Cardiac muscle cell (in vitro differentiated cells and primary cell): ENCODE data around the gene CPLX3. TPM values are rescaled to one million over a fixed set of nuclear protein-coding genes. Genes with fewer than 3 reads are reported as not detected.

Source experiments
- DNase-seq, 2 donors: peaks; one replicate each; pipeline versions ENCODE4 v3.0.0 to v3.0.0-alpha.2; 2010 to 2017; ENCODE audit warnings: low read depth in 1 of 2, low spot score in 1 of 2
- H3K27ac ChIP-seq: fragments of 200-600 bp; sonication (generic); 2 replicates; pipeline ENCODE4 v1.5.1; 2016
- H3K27me3 ChIP-seq: fragments of 200-600 bp; sonication (generic); 2 replicates; pipeline ENCODE4 v1.6.0; 2016; ENCODE audit warnings: control low read depth
- H3K36me3 ChIP-seq: fragments of 200-600 bp; sonication (generic); 2 replicates; pipeline ENCODE4 v1.5.1; 2016; ENCODE audit warnings: control low read depth
- H3K4me1 ChIP-seq: fragments of 200-600 bp; sonication (generic); 2 replicates; pipeline ENCODE4 v1.8.1; 2017; ENCODE audit warnings: low read depth, mild to moderate bottlenecking, mixed run types
- H3K4me3 ChIP-seq: fragments of 200-600 bp; sonication (generic); 2 replicates; pipeline ENCODE4 v1.5.1; 2016; ENCODE audit warnings: mild to moderate bottlenecking
- H3K9me3 ChIP-seq: fragments of 200-600 bp; sonication (generic); 2 replicates; pipeline ENCODE4 v1.5.1; 2017; ENCODE audit warnings: low read depth, mild to moderate bottlenecking, control low read depth
- polyA plus RNA-seq: library from polyadenylated mRNA; unstranded; fragments of >200 nt; fragmentation: Nextera tagmentation; extraction: Ambion mirVana; gene quantifications from 2 replicates; pipeline ENCODE4 v1.2.1, GENCODE V29; 2016
- total RNA-seq: library from RNA; depleted of rRNA; stranded (reverse); fragments of >200 nt; gene quantifications from 2 replicates; pipeline ENCODE4 v1.2.3, GENCODE V29; 2016
- TF ChIP-seq, protein P1 (sequence below): IDR thresholded peaks from 2 replicates; pipeline ENCODE4 v1.5.1; 2012; ENCODE audit warnings: low read depth, mild to moderate bottlenecking, low read length

CPLX3 gene
- total and polyA plus RNA-seq, 2 experiments from 2014 or later: not detected

DNA sequence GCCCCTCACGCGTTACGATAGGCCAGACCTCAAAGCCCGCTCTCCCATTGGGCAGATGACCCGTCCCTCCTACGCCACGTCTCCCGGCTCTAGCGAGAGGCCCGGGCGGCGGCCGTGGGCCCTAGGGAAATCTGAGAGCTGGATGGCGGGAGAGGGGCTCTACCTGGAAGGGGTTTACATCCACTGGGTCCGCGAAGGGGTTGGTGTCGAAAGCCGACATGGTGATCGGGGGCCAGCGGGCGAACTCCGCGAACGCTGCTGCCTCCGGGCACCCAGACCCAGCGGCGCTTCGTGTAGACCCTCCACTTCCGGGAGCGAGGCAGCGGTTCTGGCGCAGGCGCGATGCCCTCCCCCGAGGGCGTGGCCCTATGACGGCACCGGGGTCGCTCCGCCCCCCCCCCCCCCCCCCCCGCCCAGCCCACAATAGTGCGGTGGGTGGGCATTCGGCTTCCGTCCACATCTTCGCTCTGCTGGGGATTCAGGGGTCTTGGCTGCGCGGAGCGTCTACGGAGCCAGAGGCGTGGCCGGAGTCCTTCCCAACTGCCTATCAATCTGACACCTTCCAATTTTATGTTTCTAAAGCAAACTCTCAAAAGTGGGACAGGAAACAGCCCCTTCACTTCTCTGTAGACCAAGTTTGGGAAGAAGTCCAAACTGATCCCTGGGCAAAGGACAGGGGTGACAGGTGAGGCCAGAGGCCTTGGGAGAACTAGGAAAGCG is 46.8 kb downstream of the CPLX3 start, which contains the start of gene SCAMP2:
Gene SCAMP2, minus strand, starts transcription at position 330 of the 720 bp plus-strand sequence. Its CDS starts 110 bp downstream, at position 220.
- peak; percentile 96 to 97 for DNase-seq
- no peaks in the 10 kb centered on the region for H3K36me3 ChIP-seq
- peak within 1 kb of the TSS; percentile 87 for H3K27ac ChIP-seq
- H3K4me3 ChIP-seq: peak within 1 kb of the TSS; percentile 43
- TF ChIP-seq, protein P1, sequence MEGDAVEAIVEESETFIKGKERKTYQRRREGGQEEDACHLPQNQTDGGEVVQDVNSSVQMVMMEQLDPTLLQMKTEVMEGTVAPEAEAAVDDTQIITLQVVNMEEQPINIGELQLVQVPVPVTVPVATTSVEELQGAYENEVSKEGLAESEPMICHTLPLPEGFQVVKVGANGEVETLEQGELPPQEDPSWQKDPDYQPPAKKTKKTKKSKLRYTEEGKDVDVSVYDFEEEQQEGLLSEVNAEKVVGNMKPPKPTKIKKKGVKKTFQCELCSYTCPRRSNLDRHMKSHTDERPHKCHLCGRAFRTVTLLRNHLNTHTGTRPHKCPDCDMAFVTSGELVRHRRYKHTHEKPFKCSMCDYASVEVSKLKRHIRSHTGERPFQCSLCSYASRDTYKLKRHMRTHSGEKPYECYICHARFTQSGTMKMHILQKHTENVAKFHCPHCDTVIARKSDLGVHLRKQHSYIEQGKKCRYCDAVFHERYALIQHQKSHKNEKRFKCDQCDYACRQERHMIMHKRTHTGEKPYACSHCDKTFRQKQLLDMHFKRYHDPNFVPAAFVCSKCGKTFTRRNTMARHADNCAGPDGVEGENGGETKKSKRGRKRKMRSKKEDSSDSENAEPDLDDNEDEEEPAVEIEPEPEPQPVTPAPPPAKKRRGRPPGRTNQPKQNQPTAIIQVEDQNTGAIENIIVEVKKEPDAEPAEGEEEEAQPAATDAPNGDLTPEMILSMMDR: no peak
- H3K4me1 ChIP-seq: peaks cover 28% of the 10 kb centered on the region
- H3K9me3 ChIP-seq: no peaks in the 10 kb centered on the region
- no peaks in the 10 kb centered on the region for H3K27me3 ChIP-seq

- Histone ChIP-seq H3K27me3 (no peaks in the 10 kb centered on the region), H3K36me3 (no peaks in the 10 kb centered on the region), H3K27ac (peak overlapping the region; percentile 87), H3K9me3 (no peaks in the 10 kb centered on the region), H3K4me3 (peak overlapping the region; percentile 43), H3K4me1 (peaks cover 25% of the 10 kb centered on the region)
- TF ChIP-seq, protein P1: no peak
- DNase-seq: peak in 1 of 2 donors; percentile 16
Measured at GRCh38 chr15:74873756-74874424, 47.5 kb downstream of the CPLX3 start.

GRCh38 chr15:74878273-74878672 is 51.8 kb downstream of the CPLX3 start:
- DNase-seq: no peak
- TF ChIP-seq, protein P1: no peak
- H3K36me3 ChIP-seq: no peaks in the 10 kb centered on the region
- no peaks in the 10 kb centered on the region for H3K27me3 ChIP-seq
- no peak overlapping the region for H3K27ac ChIP-seq
- no peaks in the 10 kb centered on the region for H3K9me3 ChIP-seq
- H3K4me1 ChIP-seq: peaks cover 4% of the 10 kb centered on the region
- H3K4me3 ChIP-seq: no peak overlapping the region

Other genes with a start within 250 kb of the CPLX3 start
- 193 and 319 TPM in 2 replicates for gene CLK3, start 210.8 kb upstream of the CPLX3 start, total RNA-seq
- 100 and 125 TPM in 2 replicates for gene CLK3, start 210.8 kb upstream of the CPLX3 start, polyA plus RNA-seq
- 16.1 and 17.6 TPM in 2 replicates for gene EDC3, start 130.6 kb upstream of the CPLX3 start, total RNA-seq
- gene EDC3, start 130.6 kb upstream of the CPLX3 start, polyA plus RNA-seq: 25.2 and 41.5 TPM in 2 replicates
- 0.28 and 0.45 TPM in 2 replicates for gene CYP1A1, start 101.1 kb upstream of the CPLX3 start, total RNA-seq
- gene CYP1A1, start 101.1 kb upstream of the CPLX3 start, polyA plus RNA-seq: 0.56 TPM in 1 of 2 replicates, not detected in the other
- not detected in 2 replicates for gene CYP1A2, start 77.8 kb upstream of the CPLX3 start, total RNA-seq
- gene CYP1A2, start 77.8 kb upstream of the CPLX3 start, polyA plus RNA-seq: not detected in 2 replicates
- gene CSK, start 44.5 kb upstream of the CPLX3 start, total RNA-seq: 42.4 and 43.1 TPM in 2 replicates
- 26.2 and 30.3 TPM in 2 replicates for gene CSK, start 44.5 kb upstream of the CPLX3 start, polyA plus RNA-seq
- gene LMAN1L, start 13.8 kb upstream of the CPLX3 start, total RNA-seq: not detected in 2 replicates
- not detected in 2 replicates for gene LMAN1L, start 13.8 kb upstream of the CPLX3 start, polyA plus RNA-seq
- 39.5 and 52.4 TPM in 2 replicates for gene ULK3, start 16.5 kb downstream of the CPLX3 start, total RNA-seq
- gene ULK3, start 16.5 kb downstream of the CPLX3 start, polyA plus RNA-seq: 40.0 and 54.6 TPM in 2 replicates
- 52.3 and 55.1 TPM in 2 replicates for gene SCAMP2, start 46.7 kb downstream of the CPLX3 start, total RNA-seq
- gene SCAMP2, start 46.7 kb downstream of the CPLX3 start, polyA plus RNA-seq: 89.0 and 115 TPM in 2 replicates
- 170 and 285 TPM in 2 replicates for gene MPI, start 63.4 kb downstream of the CPLX3 start, total RNA-seq
- 106 and 173 TPM in 2 replicates for gene MPI, start 63.4 kb downstream of the CPLX3 start, polyA plus RNA-seq
- gene FAM219B, start 80.2 kb downstream of the CPLX3 start, total RNA-seq: 109 and 168 TPM in 2 replicates
- gene FAM219B, start 80.2 kb downstream of the CPLX3 start, polyA plus RNA-seq: 107 and 157 TPM in 2 replicates
- 285 and 435 TPM in 2 replicates for gene COX5A, start 111.4 kb downstream of the CPLX3 start, total RNA-seq
- 1,301 and 1,489 TPM in 2 replicates for gene COX5A, start 111.4 kb downstream of the CPLX3 start, polyA plus RNA-seq
- gene RPP25, start 130.1 kb downstream of the CPLX3 start, total RNA-seq: 21.1 and 23.0 TPM in 2 replicates
- 18.3 and 20.8 TPM in 2 replicates for gene RPP25, start 130.1 kb downstream of the CPLX3 start, polyA plus RNA-seq
- 5.8 and 8.1 TPM in 2 replicates for gene SCAMP5, start 168.9 kb downstream of the CPLX3 start, total RNA-seq
- gene SCAMP5, start 168.9 kb downstream of the CPLX3 start, polyA plus RNA-seq: 1.2 and 3.3 TPM in 2 replicates
- 25.6 and 28.3 TPM in 2 replicates for gene PPCDC, start 197.0 kb downstream of the CPLX3 start, total RNA-seq
- 15.9 and 17.6 TPM in 2 replicates for gene PPCDC, start 197.0 kb downstream of the CPLX3 start, polyA plus RNA-seq